ENCODE measurements around the gene CNGA4. TPM values are rescaled to one million over a fixed set of nuclear protein-coding genes. Genes with fewer than 3 reads are reported as not detected.
A peak's percentile ranks its signal among the peaks of the same experiment; 100 is the strongest.

CNGA4 gene
- total and polyA plus RNA-seq, 2 of the 13 experiments (the other 11 are each of a cell fraction or from before 2014, with no cell fraction given), result 0.03 TPM; not detected in 1

GRCh38 chr11:6268820-6269219, 29.9 kb downstream of the CNGA4 start (continued):
- TF ChIP-seq ZHX2 (IDR thresholded peaks at IDR 0.05; ENCODE audit: low read depth) (no peak), ZHX2 (CRISPR knock-in tag; IDR thresholded peaks at IDR 0.05; ENCODE audit: borderline replicate concordance) (no peak), HBP1 (CRISPR knock-in tag; IDR thresholded peaks at IDR 0.05; ENCODE audit: low read depth) (no peak), GZF1 (CRISPR knock-in tag; IDR thresholded peaks at IDR 0.05) (no peak)

- H3K27ac ChIP-seq (ENCODE audit: extremely low read length, insufficient read depth, low read length), result no peak overlapping the region
- no peaks in the 10 kb centered on the region; a peak in 3 of 5 replicates for H3K27me3 ChIP-seq (ENCODE audit: control insufficient read depth in 1 of 2, insufficient read depth in 2 of 2, low read length in 2 of 2)
- in situ Hi-C loops (cut with HindIII; ENCODE audit: extremely low pct_ligation_motif_present, low pct_unique_long_range_greater_than_20kb) (no loop called here), intact Hi-C loops (cut with micrococcal nuclease; ENCODE audit: unreplicated experiment) (no loop called here)
- POLR2A ChIA-PET, result no interaction called here
- no peaks in the 10 kb centered on the region for H3K4me1 ChIP-seq (ENCODE audit: insufficient read depth, low read length)
- no peak; the same call in 2 of the 3 replicates for ATAC-seq
- H3K4me2 ChIP-seq (ENCODE audit: low read depth, low read length), result no peak overlapping the region
- H3K9ac ChIP-seq (ENCODE audit: insufficient read depth, low read depth, low read length), result no peak overlapping the region
- H3K79me2 ChIP-seq (ENCODE audit: insufficient read depth, low read length), result no peaks in the 10 kb centered on the region
- WGBS (ENCODE audit: low lambda C conversion rate), result 82% methylated on average over 23 of the region's 24 CpGs
- H3K36me3 ChIP-seq (replicated peaks in 1 of 2; ENCODE audit: control insufficient read depth in 1 of 2, insufficient read depth in 2 of 2, low read length in 2 of 2), result no peaks in the 10 kb centered on the region
- no peaks in the 10 kb centered on the region for H4K20me1 ChIP-seq (ENCODE audit: insufficient read depth, low read length)
- FAIRE-seq, result no peak
- no peaks in the 10 kb centered on the region for H3K9me3 ChIP-seq (ENCODE audit: low read length)
- CTCF ChIA-PET (ENCODE audit: low intra/inter-chr PET ratio, low total read pairs), result no interaction called here
- no peak overlapping the region for H2AFZ ChIP-seq (ENCODE audit: low read length)
- no peak overlapping the region for H3K4me3 ChIP-seq (replicated peaks in 1 of 3; ENCODE audit: insufficient read depth in 1 of 3, low read depth in 2 of 3, low read length in 3 of 3)
- no peak for DNase-seq (ENCODE audit: low spot score)
- BruUV-seq (replicated peaks), result no TSS peak
- TF ChIP-seq SIX1 (CRISPR knock-in tag; IDR thresholded peaks at IDR 0.05; ENCODE audit: borderline replicate concordance) (no peak), GABPB1 (CRISPR knock-in tag; IDR thresholded peaks at IDR 0.05) (no peak), RNF2 (conservative IDR thresholded peaks at IDR 0.05; ENCODE audit: low read depth) (no peak), ZNF205 (CRISPR knock-in tag; IDR thresholded peaks at IDR 0.05) (no peak), CERS6 (CRISPR knock-in tag; IDR thresholded peaks at IDR 0.05) (no peak), ZBTB33 (CRISPR knock-in tag; IDR thresholded peaks at IDR 0.05) (peak; percentile 97), DMTF1 (CRISPR knock-in tag; IDR thresholded peaks at IDR 0.05) (no peak)
These were observed 31.1 kb downstream of the CNGA4 start for GRCh38 chr11:6269994-6270393.
